Stomach (tissue), 9 donors: Measurements from ENCODE around the gene SLC17A7. TPM values are rescaled to one million over a fixed set of nuclear protein-coding genes. Genes with fewer than 3 reads are reported as not detected.

Source experiments
- DNase-seq, 2 donors: peaks; one replicate each; pipeline versions ENCODE4 v3.0.0 to v3.0.0-alpha.2; 2013 to 2019
- H3K27ac ChIP-seq, 5 donors: fragments of 200-600 bp in 4 of 5; sonication (generic) in 4 of 5; one replicate each; pipeline ENCODE4 v1.5.1; 2013 to 2019; ENCODE audit warnings: mild to moderate bottlenecking in 1 of 5, moderate library complexity in 1 of 5
- H3K27me3 ChIP-seq, 3 donors: fragments of 200-600 bp; sonication (generic); one replicate each; pipeline ENCODE4 v1.5.1; 2017 to 2019; ENCODE audit warnings: mixed run types in 1 of 3
- H3K36me3 ChIP-seq, 4 donors: fragments of 200-600 bp; sonication (generic); 1 replicate in 3 of 4; 2 replicates in 1 of 4; pipeline ENCODE4 v1.5.1; 2016 to 2019
- H3K4me1 ChIP-seq, 4 donors: fragments of 200-600 bp; sonication (generic); one replicate each; pipeline ENCODE4 v1.5.1; 2016 to 2019
- H3K4me3 ChIP-seq, 4 donors: fragments of 200-600 bp; sonication (generic) in 3 of 4; one replicate each; pipeline ENCODE4 v1.5.1; 2016 to 2019; ENCODE audit warnings: mild to moderate bottlenecking in 1 of 4
- H3K9me3 ChIP-seq, 4 donors: fragments of 200-600 bp; sonication (generic); one replicate each; pipeline ENCODE4 v1.5.1; 2016 to 2019
- CTCF ChIP-seq, 7 experiments: fragments of 450-650 bp in 4 of 7; fragments of 200-600 bp in 3 of 7; sonication (generic) in 3 of 7; IDR thresholded peaks; one replicate each; pipeline ENCODE4 v1.5.1; 2016 to 2019; ENCODE audit warnings: antibody characterized with exemption in 7 of 7, control low read depth in 2 of 7, mild to moderate bottlenecking in 1 of 7
- EP300 ChIP-seq: sonication (generic); formaldehyde crosslinking; IDR thresholded peaks from one replicate; pipeline ENCODE4 v1.6.1; 2017; ENCODE audit warnings: antibody characterized with exemption
- POLR2A ChIP-seq, 4 donors: fragments of 450-650 bp; IDR thresholded peaks; one replicate each; pipeline ENCODE4 v1.6.1; 2016; ENCODE audit warnings: antibody characterized with exemption in 4 of 4, control low read depth in 2 of 4, mild to moderate bottlenecking in 1 of 4, moderate library complexity in 1 of 4
- POLR2AphosphoS5 ChIP-seq, 3 donors: sonication (generic); formaldehyde crosslinking; IDR thresholded peaks; one replicate each; pipeline ENCODE4 v1.6.1; 2016; ENCODE audit warnings: antibody characterized with exemption in 3 of 3
- WGBS, 5 donors: extraction: QIAGEN DNeasy Blood & Tissue Kit in 3 of 5; methylation state at CpG; one replicate each; pipeline versions ENCODE4 v1.1.5 to v1.1.7; 2013 to 2018; 5-methylcytosine and 5-hydroxymethylcytosine counted together
- intact Hi-C: fragments of 100-400 bp; cut with DNase I; formaldehyde crosslinking; loops from one replicate; pipeline ENCODE4 v1.15.1; 2023; ENCODE audit warnings: low total_unique reads
- polyA plus RNA-seq, 3 donors: library from polyadenylated mRNA; stranded (reverse); fragments of 200-250 nt; gene quantifications; one replicate each; pipeline ENCODE4 v1.2.3, GENCODE V29; 2013
- total RNA-seq, 5 donors: library from RNA; depleted of rRNA; stranded (reverse); fragments of >200 nt; gene quantifications; one replicate each; pipeline versions ENCODE4 v1.1.0 to v1.2.3, GENCODE V29; 2014 to 2016
- donor health status: healthy with polysubstance abuse.
- donor health status: Bipolar disorder and iron deficiency.
- donor health status: healthy.

Gene SLC17A7
- total and polyA plus RNA-seq, 8 donors: 0.25 to 2.0 (median 0.93) TPM; not detected in 2

- Histone ChIP-seq H3K36me3 (no peaks in the 10 kb centered on the region), H3K27me3 (peaks cover 0 to 47% (median 0%) of the 10 kb centered on the region in 3 donors), H3K9me3 (no peaks in the 10 kb centered on the region), H3K4me3 (no peak overlapping the region), H3K27ac (no peak overlapping the region), H3K4me1 (peaks cover 0 to 13% (median 0%) of the 10 kb centered on the region in 4 donors)
- no peak for TF ChIP-seq POLR2A (IDR thresholded peaks at IDR 0.05)
- no peak for TF ChIP-seq POLR2AphosphoS5 (IDR thresholded peaks at IDR 0.05)
- TF ChIP-seq CTCF (IDR thresholded peaks at IDR 0.05): no peak
- TF ChIP-seq EP300: no peak
- no peak for DNase-seq
- 55 to 75% (median 70%) methylated on average over 6 to 7 of the region's 7 CpGs for WGBS, 5 donors
- intact Hi-C loops: no loop called here
Observed at GRCh38 chr19:49407079-49407478, 34.2 kb downstream of the SLC17A7 start.

- TF ChIP-seq POLR2AphosphoS5 (IDR thresholded peaks at IDR 0.05): no peak
- TF ChIP-seq EP300: no peak
- no peak for TF ChIP-seq CTCF (IDR thresholded peaks at IDR 0.05)
- TF ChIP-seq POLR2A (IDR thresholded peaks at IDR 0.05): no peak
- no peaks in the 10 kb centered on the region for H3K36me3 ChIP-seq
- H3K4me3 ChIP-seq: no peak overlapping the region
- intact Hi-C loops: no loop called here
- H3K4me1 ChIP-seq: no peaks in the 10 kb centered on the region
- no peak for DNase-seq
- WGBS, 5 donors: 47 to 56% (median 51%) methylated on average over 6 to 7 of the region's 7 CpGs
- peaks cover 0 to 40% (median 0%) of the 10 kb centered on the region in 3 donors for H3K27me3 ChIP-seq
- no peak overlapping the region for H3K27ac ChIP-seq
- H3K9me3 ChIP-seq: no peaks in the 10 kb centered on the region
Observed at GRCh38 chr19:49403404-49404187, 37.7 kb downstream of the SLC17A7 start.

- DNase-seq: no peak
- H3K36me3 ChIP-seq: no peaks in the 10 kb centered on the region
- H3K27me3 ChIP-seq: peaks cover 0 to 48% (median 0%) of the 10 kb centered on the region in 3 donors
- H3K4me1 ChIP-seq: no peaks in the 10 kb centered on the region
- H3K9me3 ChIP-seq: no peaks in the 10 kb centered on the region
- H3K4me3 ChIP-seq: no peak overlapping the region
- 87 to 93% (median 90%) methylated on average over 6 of the region's 6 CpGs for WGBS, 5 donors
- TF ChIP-seq POLR2AphosphoS5 (IDR thresholded peaks at IDR 0.05): no peak
- no peak for TF ChIP-seq EP300
- no peak for TF ChIP-seq POLR2A (IDR thresholded peaks at IDR 0.05)
- TF ChIP-seq CTCF (IDR thresholded peaks at IDR 0.05): no peak
- intact Hi-C loops: no loop called here
- no peak overlapping the region for H3K27ac ChIP-seq
Observed at GRCh38 chr19:49400029-49400428, 41.3 kb downstream of the SLC17A7 start.

GRCh38 chr19:49398931-49399330, 42.4 kb downstream of the SLC17A7 start:
- Histone ChIP-seq H3K4me3 (no peak overlapping the region), H3K4me1 (no peaks in the 10 kb centered on the region), H3K27me3 (peaks cover 0 to 55% (median 6%) of the 10 kb centered on the region in 3 donors), H3K36me3 (no peaks in the 10 kb centered on the region), H3K9me3 (no peaks in the 10 kb centered on the region), H3K27ac (no peak overlapping the region)
- DNase-seq: no peak
- intact Hi-C loops: loop anchor here (5.0 kb wide), 1 partner anchor 33 kb away; no protein-coding TSS in a partner anchor
- TF ChIP-seq POLR2A (IDR thresholded peaks at IDR 0.05) (no peak), CTCF (IDR thresholded peaks at IDR 0.05) (no peak), POLR2AphosphoS5 (IDR thresholded peaks at IDR 0.05) (no peak), EP300 (no peak)
- WGBS, 5 donors: 83 to 91% (median 84%) methylated on average over 6 of the region's 6 CpGs
